ENCODE results near the gene TMPRSS11D. TPM values are rescaled to one million over a fixed set of nuclear protein-coding genes. Genes with fewer than 3 reads are reported as not detected.

TMPRSS11D gene
- total RNA-seq, 1 experiment from 2014 or later: not detected

DNA sequence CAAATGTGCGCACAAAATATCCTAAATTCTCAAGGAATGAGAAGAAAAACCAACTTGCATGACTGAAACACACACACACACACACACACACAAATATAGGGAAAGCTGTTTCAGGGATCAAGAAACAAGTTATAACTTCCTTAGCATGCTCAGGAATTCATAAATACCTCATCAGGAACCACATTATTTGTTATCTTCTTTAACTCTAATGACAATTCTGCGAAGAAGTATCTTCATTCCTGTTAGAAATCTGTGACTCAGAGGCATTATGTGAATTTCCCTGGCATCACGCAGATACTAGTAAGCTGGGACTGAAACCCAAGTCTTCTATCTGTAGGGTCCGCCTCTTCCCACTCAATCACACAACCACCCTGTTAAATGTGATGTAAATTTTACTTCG lies 49.2 kb upstream of the TMPRSS11D start:
- no peak for DNase-seq
- Histone ChIP-seq H4K91ac (ENCODE audit: insufficient read length, low read depth, low read length) (no peak overlapping the region), H4K20me1 (ENCODE audit: control insufficient read depth, insufficient read depth, insufficient read length) (no peaks in the 10 kb centered on the region), H3K9me3 (ENCODE audit: control insufficient read depth, low read depth, low read length) (no peaks in the 10 kb centered on the region), H2AK5ac (ENCODE audit: insufficient read length, low read length) (no peak overlapping the region), H3K27me3 (ENCODE audit: insufficient read depth, low read length) (no peaks in the 10 kb centered on the region), H2BK15ac (ENCODE audit: low read depth, low read length) (no peak overlapping the region), H2BK5ac (ENCODE audit: insufficient read length, low read length) (no peak overlapping the region), H3K4ac (ENCODE audit: low read depth, low read length) (no peak overlapping the region), H2BK120ac (ENCODE audit: low read depth, low read length, poor library complexity, severe bottlenecking) (no peak overlapping the region), H4K5ac (ENCODE audit: insufficient read length, low read depth, low read length) (no peak overlapping the region), H3K4me1 (ENCODE audit: insufficient read depth, low read length) (peaks cover 3% of the 10 kb centered on the region), H2BK12ac (ENCODE audit: insufficient read length, low read depth, low read length) (no peak overlapping the region), H3K18ac (ENCODE audit: insufficient read length, low read depth, low read length) (no peak overlapping the region), H2AFZ (ENCODE audit: low read length) (no peak overlapping the region), H3K79me2 (ENCODE audit: insufficient read depth, low read length) (no peaks in the 10 kb centered on the region), H3K56ac (ENCODE audit: insufficient read length, low read depth, low read length) (no peak overlapping the region), H3K4me2 (ENCODE audit: insufficient read depth, insufficient read length, low read length) (no peak overlapping the region), H3K23me2 (ENCODE audit: insufficient read length, low read depth, low read length, poor library complexity, severe bottlenecking) (no peaks in the 10 kb centered on the region), H3K27ac (ENCODE audit: insufficient read length, low read depth, low read length) (no peak overlapping the region), H3K23ac (ENCODE audit: insufficient read length, low read depth, low read length) (no peak overlapping the region), H3K9ac (ENCODE audit: extremely low read depth, insufficient read length, low read length) (no peak overlapping the region), H3K14ac (ENCODE audit: insufficient read depth, low read length) (no peak overlapping the region), H3T11ph (ENCODE audit: low read length) (no peak overlapping the region), H2BK20ac (ENCODE audit: low read depth, low read length, poor library complexity, severe bottlenecking) (no peak overlapping the region), H4K8ac (replicated peaks; ENCODE audit: insufficient read length, low read depth, low read length) (no peak overlapping the region), H3K79me1 (ENCODE audit: insufficient read depth, low read depth, low read length, poor library complexity, severe bottlenecking) (no peaks in the 10 kb centered on the region)
- WGBS (ENCODE audit: extremely low coverage, insufficient read length, low lambda C conversion rate): no CpG with 5 or more reads among the region's 5 CpGs
- Mint-ChIP-seq H3K4me1 (peaks cover 6 to 12% of the 10 kb centered on the region in 2 experiments), H3K27me3 (ENCODE audit: low read depth) (no peaks in the 10 kb centered on the region), H3K36me3 (ENCODE audit: insufficient read depth in 1 of 3, low read depth in 3 of 3) (no peaks in the 10 kb centered on the region), H3K9me3 (no peaks in the 10 kb centered on the region), H3K4me3 (no peak overlapping the region), H3K27ac (no peak overlapping the region)
- TF ChIP-seq, protein P1, sequence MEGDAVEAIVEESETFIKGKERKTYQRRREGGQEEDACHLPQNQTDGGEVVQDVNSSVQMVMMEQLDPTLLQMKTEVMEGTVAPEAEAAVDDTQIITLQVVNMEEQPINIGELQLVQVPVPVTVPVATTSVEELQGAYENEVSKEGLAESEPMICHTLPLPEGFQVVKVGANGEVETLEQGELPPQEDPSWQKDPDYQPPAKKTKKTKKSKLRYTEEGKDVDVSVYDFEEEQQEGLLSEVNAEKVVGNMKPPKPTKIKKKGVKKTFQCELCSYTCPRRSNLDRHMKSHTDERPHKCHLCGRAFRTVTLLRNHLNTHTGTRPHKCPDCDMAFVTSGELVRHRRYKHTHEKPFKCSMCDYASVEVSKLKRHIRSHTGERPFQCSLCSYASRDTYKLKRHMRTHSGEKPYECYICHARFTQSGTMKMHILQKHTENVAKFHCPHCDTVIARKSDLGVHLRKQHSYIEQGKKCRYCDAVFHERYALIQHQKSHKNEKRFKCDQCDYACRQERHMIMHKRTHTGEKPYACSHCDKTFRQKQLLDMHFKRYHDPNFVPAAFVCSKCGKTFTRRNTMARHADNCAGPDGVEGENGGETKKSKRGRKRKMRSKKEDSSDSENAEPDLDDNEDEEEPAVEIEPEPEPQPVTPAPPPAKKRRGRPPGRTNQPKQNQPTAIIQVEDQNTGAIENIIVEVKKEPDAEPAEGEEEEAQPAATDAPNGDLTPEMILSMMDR (conservative IDR thresholded peaks at IDR 0.05): no peak

Measured in H9 (cell line).